HG02840 (cell line): ENCODE results near the gene TMEM51.

ENCODE experiments used
- ATAC-seq: cut with Tn5 transposase; IDR thresholded peaks from one replicate; pipeline ENCODE4 v1.9.1; 2021; ENCODE audit warnings: mild to moderate bottlenecking, moderate library complexity, moderate number of reproducible peaks; ENCODE audit not compliant: unreplicated experiment, low FRiP score

The TMEM51 gene, protein sequence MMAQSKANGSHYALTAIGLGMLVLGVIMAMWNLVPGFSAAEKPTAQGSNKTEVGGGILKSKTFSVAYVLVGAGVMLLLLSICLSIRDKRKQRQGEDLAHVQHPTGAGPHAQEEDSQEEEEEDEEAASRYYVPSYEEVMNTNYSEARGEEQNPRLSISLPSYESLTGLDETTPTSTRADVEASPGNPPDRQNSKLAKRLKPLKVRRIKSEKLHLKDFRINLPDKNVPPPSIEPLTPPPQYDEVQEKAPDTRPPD

DNA sequence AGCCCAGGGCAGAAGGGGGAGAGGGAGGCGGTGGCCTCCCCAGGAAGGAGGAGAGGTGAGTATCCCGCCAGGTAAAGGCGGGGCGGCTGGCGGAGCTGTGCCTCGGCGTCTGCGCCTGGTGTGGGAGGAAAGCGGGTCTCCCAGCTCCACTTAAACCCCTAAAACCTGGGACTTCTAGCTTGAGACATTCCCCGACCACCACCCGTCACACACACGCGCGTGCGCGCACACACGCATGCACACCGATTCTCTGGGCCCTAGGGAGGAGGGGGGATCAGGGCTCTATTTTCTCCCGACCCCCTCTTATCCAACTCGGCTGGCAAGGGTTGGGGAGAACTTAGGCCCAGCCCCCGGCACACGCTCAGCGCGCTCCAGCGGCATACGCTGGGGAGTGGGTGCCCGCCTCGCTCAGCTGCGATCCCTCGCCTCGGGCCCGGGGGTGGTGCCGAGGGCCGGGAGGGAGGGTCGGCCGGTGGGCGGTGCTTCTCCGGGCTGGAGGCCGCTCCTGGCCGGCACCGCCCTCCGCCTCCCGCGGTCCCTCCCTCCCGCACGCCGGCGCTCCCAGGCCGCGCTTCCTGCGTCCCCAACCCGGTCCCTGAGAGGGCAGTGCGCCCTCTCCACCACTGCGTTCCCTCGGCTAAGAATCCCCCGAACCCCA, at the start of gene TMEM51:
Gene TMEM51, plus strand, starts transcription at position 564 of the 658 bp plus-strand sequence. CDS start 61,341 bp downstream, outside the sequence.
- no peak for ATAC-seq

DNA sequence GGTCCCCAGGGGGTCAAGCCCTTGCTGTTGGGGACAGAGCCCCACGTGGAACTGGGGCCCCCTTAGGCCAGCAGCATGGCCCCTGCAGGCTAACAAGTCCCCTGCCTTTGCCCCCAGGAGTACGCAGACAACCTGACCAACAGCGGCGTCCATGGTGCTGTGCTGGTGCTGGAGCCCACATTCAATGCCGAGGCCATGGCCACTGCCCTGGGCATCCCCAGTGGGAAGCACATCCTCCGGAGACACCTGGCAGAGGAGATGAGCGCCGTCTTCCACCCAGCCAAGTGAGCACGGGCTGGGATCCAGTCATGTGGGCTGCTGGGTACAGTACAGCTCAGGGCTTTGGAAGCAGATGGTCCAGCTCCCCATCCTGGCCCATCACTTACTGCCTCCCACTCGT, 49.6 kb upstream of the TMEM51 start:
- ATAC-seq = no peak

GRCh38 chr1:15104768-15105167, 48.8 kb upstream of the TMEM51 start:
- no peak for ATAC-seq

GRCh38 chr1:15106608-15107007, 46.9 kb upstream of the TMEM51 start:
- no peak for ATAC-seq

GRCh38 chr1:15107058-15107687, 46.4 kb upstream of the TMEM51 start:
- no peak for ATAC-seq

GRCh38 chr1:15107911-15108310, 45.6 kb upstream of the TMEM51 start:
- ATAC-seq = no peak

DNA sequence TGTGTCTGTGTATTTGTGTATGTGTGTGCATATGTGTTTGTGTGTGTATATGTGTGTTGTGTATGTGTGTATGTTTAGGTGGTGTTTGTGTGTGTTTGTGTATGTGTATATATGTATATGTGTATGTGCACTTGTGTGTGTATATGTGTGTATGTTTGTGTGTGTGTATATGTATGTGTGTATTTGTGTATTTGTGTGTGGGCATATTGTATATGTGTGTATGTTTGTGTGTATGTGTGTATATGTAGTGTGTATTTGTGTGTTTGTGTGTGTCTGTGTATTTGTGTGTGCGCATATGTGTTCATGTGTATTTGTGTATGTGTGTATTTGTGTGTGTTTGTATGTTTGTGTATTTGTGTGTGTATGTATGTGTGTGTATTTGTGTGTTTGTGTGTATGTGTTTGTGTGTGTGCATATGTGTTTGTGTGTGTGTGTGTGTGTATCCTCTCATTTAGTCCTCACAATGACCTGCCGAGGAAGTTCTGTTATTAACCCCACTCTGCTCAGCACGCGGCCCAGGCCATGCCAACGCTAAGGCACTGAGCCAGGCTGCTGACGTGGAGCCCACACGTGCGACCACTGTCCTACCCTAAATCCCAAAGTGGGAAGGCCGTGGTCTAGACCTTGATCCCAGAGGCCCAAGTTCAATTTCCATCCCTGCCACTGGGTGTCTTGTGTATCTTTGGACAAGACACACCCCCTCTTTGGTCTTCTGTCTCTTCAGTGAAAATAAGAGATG, 43.2 kb upstream of the TMEM51 start:
- no peak for ATAC-seq

DNA sequence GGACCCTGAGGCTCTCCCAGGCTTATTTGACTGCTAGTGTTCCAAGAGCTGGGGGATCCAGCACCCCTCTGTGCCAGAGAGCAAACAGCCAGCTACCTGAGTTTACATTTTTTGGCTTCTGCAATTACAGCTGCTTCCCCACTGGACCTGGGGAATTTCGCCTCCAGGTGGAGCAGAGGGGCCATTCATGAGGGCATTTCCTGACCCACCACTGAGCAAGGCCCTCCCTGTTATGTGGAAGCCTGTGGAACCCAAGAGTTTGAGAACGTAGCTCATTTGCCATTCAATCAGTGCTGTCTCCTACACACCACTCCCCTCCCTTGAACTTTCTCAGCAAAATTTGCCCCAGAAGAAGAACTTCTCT, 42.7 kb upstream of the TMEM51 start:
- ATAC-seq = no peak

GRCh38 chr1:15113146-15113545, 40.4 kb upstream of the TMEM51 start:
- ATAC-seq = no peak

GRCh38 chr1:15114884-15115283, 38.7 kb upstream of the TMEM51 start:
- no peak for ATAC-seq

GRCh38 chr1:15115542-15116330, 37.8 kb upstream of the TMEM51 start:
- no peak for ATAC-seq

DNA sequence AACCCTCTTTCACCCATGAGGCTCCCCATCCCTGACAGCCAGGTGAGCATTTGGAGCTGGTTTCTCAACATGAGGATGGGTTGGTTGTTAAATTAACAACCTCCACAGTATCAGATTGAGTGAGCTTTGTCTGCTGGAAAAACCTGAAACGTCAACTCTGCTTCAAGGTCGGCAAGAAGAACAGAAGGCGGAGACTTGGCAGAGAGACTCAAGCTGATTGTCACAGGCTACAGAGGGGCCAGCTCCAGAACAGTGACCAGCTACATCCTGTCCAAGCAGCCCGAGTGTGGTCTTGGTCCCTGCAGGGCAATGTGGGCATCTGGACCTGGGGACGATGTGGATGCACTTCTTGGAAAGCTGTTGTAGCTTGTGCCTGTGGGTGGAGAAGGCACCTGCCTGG, 36.6 kb upstream of the TMEM51 start:
- no peak for ATAC-seq

DNA sequence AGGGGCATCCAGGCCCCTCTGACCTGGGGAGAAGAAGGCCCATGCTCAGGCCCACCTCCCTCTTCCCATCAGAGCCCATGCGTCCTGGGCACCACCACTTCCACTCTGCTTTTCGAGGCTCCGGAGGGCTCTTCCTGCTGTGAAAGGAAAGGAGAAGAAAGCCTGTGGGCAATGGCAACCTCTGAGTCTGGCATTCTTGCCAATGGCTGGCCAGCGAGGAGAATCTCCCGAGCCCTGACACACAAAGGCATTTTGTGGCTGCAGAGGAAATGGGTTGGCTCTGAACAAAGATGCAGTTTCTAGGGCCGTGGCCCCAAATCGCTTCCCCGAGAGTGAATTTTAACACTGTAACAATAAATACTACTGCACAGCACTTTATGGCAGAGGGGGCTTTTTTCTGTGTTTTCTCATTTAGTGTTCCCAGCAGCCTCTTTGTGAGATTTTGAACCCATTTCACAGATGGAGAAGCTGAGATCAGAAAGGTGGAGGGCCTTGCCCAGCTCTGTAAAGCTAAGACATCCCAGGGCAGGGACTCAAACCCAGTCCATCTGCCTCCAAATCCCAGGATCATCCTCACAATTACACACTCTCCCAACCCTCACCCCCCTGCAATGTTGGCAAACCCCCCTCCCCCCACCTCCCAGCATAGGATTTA, 35.7 kb upstream of the TMEM51 start:
- no peak for ATAC-seq

GRCh38 chr1:15118579-15118978, 35.0 kb upstream of the TMEM51 start:
- no peak for ATAC-seq

- ATAC-seq = no peak
Measured at GRCh38 chr1:15120251-15120945, 33.1 kb upstream of the TMEM51 start.

GRCh38 chr1:15122331-15122730, 31.2 kb upstream of the TMEM51 start:
- no peak for ATAC-seq

DNA sequence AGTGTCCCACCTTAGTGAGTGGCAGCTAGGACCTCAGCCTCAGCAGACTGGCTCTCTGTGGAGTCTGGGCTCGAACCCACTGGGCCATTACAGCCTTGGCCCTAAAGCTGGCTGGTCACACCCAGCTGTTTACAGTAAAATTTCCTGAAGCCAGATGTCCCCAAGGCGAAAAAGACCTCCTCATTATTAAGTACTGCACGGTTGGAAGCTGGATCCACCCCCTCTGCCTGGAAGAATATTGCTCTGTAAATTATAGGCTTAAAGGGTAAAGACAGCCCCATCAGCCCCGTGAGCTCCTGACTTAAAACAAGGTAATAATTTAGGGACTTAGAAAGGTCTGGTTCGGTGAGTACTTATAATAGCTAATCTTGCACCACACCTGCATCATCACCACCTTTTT, 30.3 kb upstream of the TMEM51 start:
- ATAC-seq = no peak

DNA sequence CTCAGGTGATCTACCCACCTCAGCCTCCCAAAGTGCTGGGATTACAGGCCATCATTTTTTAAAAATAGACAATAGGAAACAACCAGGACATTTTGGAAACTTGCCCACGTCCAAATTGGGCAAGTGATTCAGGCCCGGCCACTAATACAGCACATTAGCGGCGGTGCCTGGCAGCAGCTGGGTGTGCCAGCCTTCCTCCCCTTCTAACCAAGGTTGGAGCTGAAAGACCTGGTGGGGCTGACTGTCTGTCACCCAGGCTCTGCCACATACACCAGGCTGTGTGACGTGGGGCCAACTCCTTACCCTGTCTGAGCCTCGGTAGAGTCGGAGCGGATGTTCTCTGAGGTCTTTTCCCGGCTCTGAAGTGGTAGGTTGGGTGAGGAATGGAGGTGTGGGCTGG, 29.6 kb upstream of the TMEM51 start:
- no peak for ATAC-seq

DNA sequence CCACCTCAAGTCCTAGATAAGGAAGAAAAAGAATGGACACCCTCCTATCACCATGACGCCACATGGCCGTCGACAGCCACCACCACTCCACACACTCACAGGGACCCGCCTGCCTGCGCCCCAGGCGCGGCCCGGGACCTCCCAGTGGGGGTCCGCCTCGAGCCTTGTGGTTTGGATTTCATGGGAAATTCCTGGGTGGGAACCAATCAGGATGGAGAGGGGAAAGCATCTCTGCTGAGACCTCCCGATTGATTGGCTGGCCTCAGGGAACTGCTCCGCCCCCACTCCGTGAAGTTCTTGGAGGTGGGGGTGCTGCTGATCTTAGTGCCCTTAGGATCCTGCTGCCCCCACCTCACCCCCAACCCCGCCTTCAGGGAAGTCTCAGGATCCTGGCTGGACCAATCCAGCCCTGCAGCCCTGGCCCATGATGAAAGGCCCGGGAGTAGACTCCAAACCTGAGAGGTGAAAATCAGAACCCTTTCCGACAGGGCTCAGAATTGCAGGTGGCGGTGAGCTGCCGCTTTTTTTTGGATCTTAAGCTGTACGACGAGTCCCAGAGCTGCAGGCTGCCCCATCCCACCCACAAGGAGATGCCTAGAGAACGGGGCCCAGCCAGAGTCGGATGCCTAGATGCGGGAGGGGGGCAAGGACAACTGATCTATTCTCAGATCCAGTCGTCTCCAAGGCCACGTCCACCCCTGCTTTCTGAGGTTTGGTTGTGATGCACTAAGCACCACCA, 29.0 kb upstream of the TMEM51 start:
- ATAC-seq = no peak
